AG09309 (cell line): ENCODE data around the gene MAD1L1.

Experiments used
- DNase-seq: peaks from one replicate; pipeline ENCODE4 v3.0.0-alpha.2; 2010; ENCODE audit warnings: low read depth
- H3K4me3 ChIP-seq: 2 replicates; pipeline ENCODE4 v1.5.1; 2011; ENCODE audit warnings: mild to moderate bottlenecking, low read depth, low read length, moderate library complexity; ENCODE audit not compliant: control insufficient read depth
- TF ChIP-seq, protein P1 (sequence below): IDR thresholded peaks from 2 replicates; pipeline ENCODE4 v1.5.1; 2011; ENCODE audit warnings: mild to moderate bottlenecking, low read depth, low read length, inconsistent platforms; ENCODE audit not compliant: insufficient read depth, control insufficient read depth; ENCODE audit errors: missing control alignments

MAD1L1 gene

DNA sequence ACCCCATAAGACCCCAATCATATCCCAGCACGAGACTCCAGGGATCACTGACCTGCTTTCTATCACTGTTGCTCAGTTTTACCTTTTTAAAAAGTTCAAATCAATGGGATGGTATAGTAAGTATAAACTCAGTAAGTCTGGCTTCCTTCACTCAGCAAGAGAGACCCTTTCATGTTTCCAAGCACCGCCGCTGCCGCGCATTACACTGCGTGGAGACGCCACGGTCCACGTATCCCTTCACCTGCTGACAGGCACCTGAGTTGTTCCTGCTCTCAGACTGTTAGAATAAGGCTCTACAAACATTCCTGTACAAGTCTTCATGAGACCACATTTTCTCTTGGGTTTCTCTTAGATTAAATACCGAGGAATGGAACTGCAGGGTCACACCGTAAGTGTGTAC is 28.3 kb downstream of the MAD1L1 start:
- H3K4me3 ChIP-seq = no peak overlapping the region
- TF ChIP-seq, protein P1, sequence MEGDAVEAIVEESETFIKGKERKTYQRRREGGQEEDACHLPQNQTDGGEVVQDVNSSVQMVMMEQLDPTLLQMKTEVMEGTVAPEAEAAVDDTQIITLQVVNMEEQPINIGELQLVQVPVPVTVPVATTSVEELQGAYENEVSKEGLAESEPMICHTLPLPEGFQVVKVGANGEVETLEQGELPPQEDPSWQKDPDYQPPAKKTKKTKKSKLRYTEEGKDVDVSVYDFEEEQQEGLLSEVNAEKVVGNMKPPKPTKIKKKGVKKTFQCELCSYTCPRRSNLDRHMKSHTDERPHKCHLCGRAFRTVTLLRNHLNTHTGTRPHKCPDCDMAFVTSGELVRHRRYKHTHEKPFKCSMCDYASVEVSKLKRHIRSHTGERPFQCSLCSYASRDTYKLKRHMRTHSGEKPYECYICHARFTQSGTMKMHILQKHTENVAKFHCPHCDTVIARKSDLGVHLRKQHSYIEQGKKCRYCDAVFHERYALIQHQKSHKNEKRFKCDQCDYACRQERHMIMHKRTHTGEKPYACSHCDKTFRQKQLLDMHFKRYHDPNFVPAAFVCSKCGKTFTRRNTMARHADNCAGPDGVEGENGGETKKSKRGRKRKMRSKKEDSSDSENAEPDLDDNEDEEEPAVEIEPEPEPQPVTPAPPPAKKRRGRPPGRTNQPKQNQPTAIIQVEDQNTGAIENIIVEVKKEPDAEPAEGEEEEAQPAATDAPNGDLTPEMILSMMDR = no peak
- no peak for DNase-seq

DNA sequence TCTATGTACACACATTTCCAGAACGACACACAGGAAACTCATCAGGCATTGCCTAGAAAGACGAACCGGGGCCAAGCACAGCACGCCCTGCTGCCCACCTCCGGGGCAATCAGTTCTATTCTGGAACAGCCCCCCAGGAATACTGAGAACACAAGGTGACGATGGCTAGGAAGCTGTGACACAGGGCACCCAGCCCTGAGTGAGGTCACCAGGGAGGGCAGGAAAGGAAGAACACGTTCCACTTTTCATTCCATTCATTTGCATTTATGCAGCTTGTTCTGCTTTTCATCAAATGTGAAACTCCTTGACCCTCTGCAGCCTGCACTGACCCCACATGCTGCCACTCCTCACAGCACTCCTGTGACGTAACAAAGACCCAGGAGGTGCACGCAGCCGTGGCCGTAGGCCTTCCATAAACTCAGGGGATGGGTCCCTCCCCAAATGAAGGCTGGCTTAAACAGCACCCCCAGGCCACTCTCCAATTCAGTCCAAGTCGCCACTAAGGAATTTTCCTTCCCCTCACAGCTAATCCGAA is 28.9 kb downstream of the MAD1L1 start:
- no peak overlapping the region for H3K4me3 ChIP-seq
- TF ChIP-seq, protein P1 = no peak
- DNase-seq = no peak

DNA sequence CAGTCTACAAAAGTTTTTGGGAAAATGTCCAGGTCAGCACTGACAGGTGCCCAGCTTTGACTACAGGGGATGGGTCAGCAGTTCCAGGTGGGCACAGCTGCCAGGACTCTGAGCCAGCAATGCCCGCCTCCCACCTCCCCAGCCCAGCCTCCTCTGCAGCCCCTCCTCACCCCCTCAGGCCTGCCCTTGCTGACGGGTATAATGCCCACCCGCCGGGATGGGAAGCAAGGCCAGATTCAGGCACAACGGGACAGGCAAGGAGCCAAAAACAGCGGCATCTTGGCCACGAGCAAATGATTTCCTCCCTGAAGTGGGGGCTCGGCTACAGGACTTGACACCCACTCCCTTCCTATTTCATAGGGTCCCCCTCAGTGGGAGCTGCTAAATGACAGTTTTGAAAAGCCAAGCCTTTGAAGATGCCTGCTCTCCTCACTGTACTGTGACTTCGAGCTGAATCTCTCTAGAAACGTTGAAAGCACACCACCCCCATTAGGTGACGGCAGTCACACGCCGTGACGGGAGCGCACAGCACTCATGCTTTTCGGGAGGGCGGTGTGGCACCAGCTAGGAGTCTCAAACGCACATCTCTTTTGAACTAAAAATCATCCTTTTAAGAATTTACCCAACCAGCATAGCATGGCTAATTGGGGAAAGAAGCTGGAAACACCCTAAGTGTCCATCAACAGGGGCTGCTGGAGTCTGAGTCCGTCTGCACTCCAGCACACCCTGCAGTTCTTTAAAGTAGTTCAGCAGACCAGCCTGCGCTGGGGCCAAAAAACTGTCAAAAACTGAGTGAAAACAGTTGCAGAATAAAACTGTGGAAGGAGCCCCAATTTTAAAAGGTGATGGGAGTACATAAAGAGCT is 29.6 kb downstream of the MAD1L1 start:
- no peak overlapping the region for H3K4me3 ChIP-seq
- no peak for DNase-seq
- TF ChIP-seq, protein P1 = no peak

DNA sequence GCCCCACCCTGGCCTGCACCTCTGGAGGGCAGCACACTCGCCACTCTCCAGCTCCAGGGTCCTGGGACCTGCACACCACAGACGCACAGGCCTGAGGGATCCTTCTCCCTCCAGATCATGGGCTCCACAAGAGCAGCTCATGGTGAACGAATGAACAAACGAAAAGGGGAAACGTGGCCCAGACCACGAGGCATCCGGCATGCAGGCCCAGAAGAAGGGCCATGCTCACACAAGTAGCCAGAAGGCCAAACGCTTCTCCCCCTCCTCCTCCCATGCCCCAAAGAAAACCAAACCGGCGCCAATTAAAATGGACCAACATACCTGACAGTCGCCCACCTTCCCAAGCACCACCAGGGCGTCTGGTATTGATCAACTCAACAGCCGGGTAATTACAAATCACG is 30.4 kb downstream of the MAD1L1 start:
- TF ChIP-seq, protein P1 = no peak

DNA sequence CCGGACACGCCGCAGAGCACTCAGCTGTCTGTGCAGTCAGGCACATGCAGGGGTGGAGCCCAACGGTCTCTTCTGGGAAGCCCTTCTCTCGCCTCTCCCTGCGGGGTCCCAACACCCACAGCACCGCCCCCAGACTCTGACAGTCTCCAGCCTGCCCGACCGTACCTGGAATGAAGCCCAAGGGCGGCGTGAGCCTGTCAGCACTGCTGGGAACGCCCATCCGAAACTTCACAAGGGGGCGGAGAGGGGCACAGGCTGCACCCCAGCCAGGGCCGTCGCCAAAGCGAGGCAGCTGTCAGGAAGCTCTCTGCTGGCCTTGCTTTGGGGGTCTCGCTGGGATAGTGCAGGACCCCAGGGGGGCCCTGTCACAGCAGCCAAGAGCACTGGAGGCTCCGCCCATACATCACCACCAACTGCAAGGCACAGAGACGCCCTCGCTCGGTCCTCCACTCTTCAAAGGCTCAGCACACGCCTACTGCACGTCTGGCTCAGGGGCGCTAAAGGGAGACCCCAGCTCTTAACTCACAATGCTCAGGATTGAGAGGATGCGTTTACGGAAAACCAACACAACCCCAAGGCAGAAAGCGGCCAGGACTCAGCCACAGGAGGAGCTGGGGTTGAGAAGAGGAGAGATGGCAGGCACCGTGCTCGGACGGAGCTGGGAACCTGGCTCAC is 30.9 kb downstream of the MAD1L1 start:
- no peak overlapping the region for H3K4me3 ChIP-seq
- TF ChIP-seq, protein P1 = no peak
- DNase-seq = no peak

More for the DNA sequence above, 30.4 kb downstream of the MAD1L1 start:
- DNase-seq = no peak
- no peak overlapping the region for H3K4me3 ChIP-seq

DNA sequence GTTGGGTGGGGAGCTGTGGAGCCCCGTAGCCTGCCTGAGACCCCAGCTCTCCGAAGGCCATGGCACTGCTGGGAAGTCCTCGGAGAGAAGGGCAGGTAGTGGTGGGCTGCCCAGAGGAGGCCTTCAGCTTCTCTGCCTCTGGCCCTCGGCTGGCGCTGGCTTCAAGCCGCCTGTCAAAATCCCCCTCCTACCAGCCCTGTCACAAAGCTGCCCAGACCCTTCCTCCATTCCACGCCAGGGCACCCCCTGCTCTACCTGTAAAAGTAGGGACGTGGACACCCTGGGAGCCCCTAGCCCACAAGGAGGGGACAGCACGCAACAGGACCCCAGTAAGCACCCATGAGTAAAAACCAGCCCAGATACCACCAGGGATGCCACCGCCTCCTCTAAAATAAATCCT is 31.6 kb downstream of the MAD1L1 start:
- no peak overlapping the region for H3K4me3 ChIP-seq
- DNase-seq = no peak
- TF ChIP-seq, protein P1 = no peak
